Suprapubic skin (tissue), 3 donors: Measurements from ENCODE around the gene BLNK.

ENCODE experiments used
- CTCF ChIP-seq, 2 donors: fragments of 200-600 bp in 1 of 2; fragments of 450-650 bp in 1 of 2; sonication (generic) in 1 of 2; IDR thresholded peaks; one replicate each; pipeline ENCODE4 v1.5.1; 2016 to 2019; ENCODE audit warnings: antibody characterized with exemption in 2 of 2, mild to moderate bottlenecking in 1 of 2, moderate library complexity in 1 of 2
- POLR2A ChIP-seq, 2 donors: fragments of 450-650 bp; IDR thresholded peaks; one replicate each; pipeline ENCODE4 v1.6.1; 2017; ENCODE audit warnings: antibody characterized with exemption in 2 of 2, mild to moderate bottlenecking in 2 of 2, moderate library complexity in 2 of 2

GRCh38 chr10:96249264-96249663, 22.1 kb downstream of the BLNK start:
- TF ChIP-seq CTCF (IDR thresholded peaks at IDR 0.05): no peak
- no peak for TF ChIP-seq POLR2A (IDR thresholded peaks at IDR 0.05)
